HUES48 (cell line): Measurements from ENCODE around the gene ZBTB18.

Experiments used
- H3K27ac ChIP-seq: one replicate; pipeline ENCODE4 v1.7.0; 2013; ENCODE audit warnings: low read depth, low read length, inconsistent platforms
- H3K27me3 ChIP-seq: 2 replicates; pipeline ENCODE4 v1.6.1; 2013; ENCODE audit warnings: mild to moderate bottlenecking, low read length; ENCODE audit not compliant: control insufficient read depth, insufficient read depth
- H3K36me3 ChIP-seq: 2 replicates; pipeline ENCODE4 v1.6.1; 2013; ENCODE audit warnings: low read length; ENCODE audit not compliant: control insufficient read depth, insufficient read depth
- H3K4me1 ChIP-seq: 2 replicates; pipeline ENCODE4 v1.6.1; 2013; ENCODE audit warnings: mild to moderate bottlenecking, low read length; ENCODE audit not compliant: control insufficient read depth, insufficient read depth
- H3K4me3 ChIP-seq: 2 replicates; pipeline ENCODE4 v1.5.1; 2013; ENCODE audit warnings: mild to moderate bottlenecking, low read depth, low read length
- H3K9ac ChIP-seq: 2 replicates; pipeline ENCODE4 v1.6.1; 2013; ENCODE audit warnings: mild to moderate bottlenecking, low read depth, low read length, moderate library complexity
- H3K9me3 ChIP-seq: 2 replicates; pipeline ENCODE4 v1.6.1; 2013; ENCODE audit warnings: low read length; ENCODE audit not compliant: control insufficient read depth, insufficient read depth

The ZBTB18 gene

DNA sequence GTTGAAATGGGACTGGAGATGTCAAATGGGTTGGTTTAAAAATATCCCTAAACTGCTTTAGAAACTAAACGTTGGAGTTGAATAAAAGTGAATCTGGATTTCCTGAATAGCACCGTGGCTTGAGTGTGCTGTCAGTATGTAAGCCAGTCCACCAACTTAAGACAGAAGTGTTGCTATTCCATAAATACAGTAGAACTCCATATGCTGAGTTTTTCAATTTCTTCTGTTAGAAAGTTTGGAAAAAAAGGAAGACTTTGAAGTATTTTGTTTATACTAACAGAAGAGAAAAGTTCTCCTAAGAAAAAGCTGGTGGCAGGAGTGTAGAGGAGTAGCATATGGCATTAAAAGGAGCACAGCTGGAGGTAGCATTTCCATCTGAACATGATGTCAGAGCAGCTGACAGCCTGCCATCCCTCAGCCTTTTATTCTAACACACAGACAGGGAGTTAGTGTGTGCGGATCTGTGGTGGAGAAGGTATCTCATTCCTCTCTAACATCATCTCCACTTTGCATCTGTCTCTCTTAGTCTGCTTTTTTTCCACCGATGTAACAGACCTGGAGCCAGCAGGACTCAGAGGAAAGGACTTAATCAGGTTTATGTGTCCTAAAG, at the start of gene ZBTB18:
Gene ZBTB18, plus strand, starts transcription at position 449 of the 610 bp plus-strand sequence. Its CDS starts 149 bp downstream, at position 598.
- no peak within 1 kb of the TSS for H3K9ac ChIP-seq
- H3K27ac ChIP-seq = no peak within 1 kb of the TSS
- H3K4me3 ChIP-seq = peak within 1 kb of the TSS; percentile 74
- H3K9me3 ChIP-seq = no peaks in the 10 kb centered on the region
- H3K27me3 ChIP-seq = peaks cover 21% of the 10 kb centered on the region
- H3K4me1 ChIP-seq = peaks cover 36% of the 10 kb centered on the region
- peaks cover 23% of the 10 kb centered on the region for H3K36me3 ChIP-seq

DNA sequence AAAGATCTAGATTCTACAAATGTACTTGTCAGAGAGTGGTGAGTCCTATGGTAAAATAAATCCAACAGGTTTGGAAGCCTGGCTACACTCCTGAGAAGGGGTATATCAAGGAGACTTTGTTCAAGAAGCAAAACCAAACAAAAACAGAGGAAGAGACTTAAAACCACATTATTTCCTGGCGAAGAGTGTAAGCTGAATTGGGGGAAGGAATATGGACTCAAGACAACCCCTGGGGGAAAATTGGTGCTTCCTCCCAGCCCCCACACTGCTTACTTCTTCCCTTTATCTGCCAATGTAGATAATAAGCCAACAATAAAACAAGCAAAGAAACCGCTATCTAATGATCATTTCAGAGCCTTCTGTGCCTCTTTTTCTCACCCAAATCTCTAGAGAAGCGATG, 48.4 kb upstream of the ZBTB18 start:
- no peaks in the 10 kb centered on the region for H3K36me3 ChIP-seq
- H3K4me1 ChIP-seq = no peaks in the 10 kb centered on the region
- H3K27me3 ChIP-seq = no peaks in the 10 kb centered on the region
- H3K4me3 ChIP-seq = no peak overlapping the region
- H3K9ac ChIP-seq = no peak overlapping the region
- H3K9me3 ChIP-seq = no peaks in the 10 kb centered on the region
- no peak overlapping the region for H3K27ac ChIP-seq

DNA sequence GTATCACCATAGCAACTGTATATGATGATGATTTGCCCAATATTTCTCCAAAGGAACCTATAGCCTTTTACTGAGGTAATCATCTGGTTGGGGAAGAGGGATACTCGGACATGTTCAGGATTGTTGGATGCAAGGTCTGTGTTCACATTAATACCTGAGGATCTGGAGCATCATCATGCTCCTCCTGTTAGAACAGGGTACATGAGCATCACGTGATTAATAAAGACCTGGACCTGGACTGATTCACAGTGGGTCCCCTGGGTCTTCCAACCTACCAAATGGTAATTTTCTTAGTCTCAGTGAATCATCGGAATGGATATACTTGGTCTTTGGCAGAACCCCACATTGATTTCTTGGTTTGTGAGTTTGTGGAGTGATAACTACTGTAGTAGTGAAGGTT, 45.6 kb upstream of the ZBTB18 start:
- peaks cover 2% of the 10 kb centered on the region; the same call in 1 of the 2 replicates for H3K4me1 ChIP-seq
- no peak overlapping the region for H3K4me3 ChIP-seq
- no peaks in the 10 kb centered on the region for H3K9me3 ChIP-seq
- no peaks in the 10 kb centered on the region for H3K36me3 ChIP-seq
- H3K9ac ChIP-seq = no peak overlapping the region
- H3K27me3 ChIP-seq = no peaks in the 10 kb centered on the region
- H3K27ac ChIP-seq = no peak overlapping the region

DNA sequence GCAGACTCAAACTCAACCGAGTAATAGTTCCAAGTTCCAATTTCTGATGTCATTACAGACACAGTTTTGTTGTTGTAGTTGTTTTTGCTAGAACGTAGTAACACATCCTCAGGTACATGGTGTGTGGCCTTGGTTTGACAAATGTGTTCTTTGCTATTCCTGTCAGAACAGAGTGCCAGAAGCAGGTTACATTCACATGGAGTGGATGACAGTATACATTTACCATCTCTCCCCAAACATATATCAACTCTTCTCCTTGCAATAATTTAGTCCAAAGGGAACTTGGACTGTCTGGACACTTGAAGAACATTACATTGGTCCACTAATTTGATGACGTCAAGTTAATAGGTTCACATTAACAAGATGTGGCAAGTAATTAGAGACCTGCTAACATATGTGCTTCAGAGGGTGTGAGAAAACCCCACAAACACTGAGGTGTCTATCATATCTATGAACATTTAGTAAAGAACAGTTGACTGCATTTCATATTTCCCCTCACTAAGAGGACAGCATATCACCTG, 44.6 kb upstream of the ZBTB18 start:
- H3K4me3 ChIP-seq = no peak overlapping the region
- H3K27me3 ChIP-seq = no peaks in the 10 kb centered on the region
- no peaks in the 10 kb centered on the region for H3K36me3 ChIP-seq
- no peak overlapping the region for H3K27ac ChIP-seq
- no peak overlapping the region for H3K9ac ChIP-seq
- peaks cover 11% of the 10 kb centered on the region for H3K4me1 ChIP-seq
- H3K9me3 ChIP-seq = no peaks in the 10 kb centered on the region

DNA sequence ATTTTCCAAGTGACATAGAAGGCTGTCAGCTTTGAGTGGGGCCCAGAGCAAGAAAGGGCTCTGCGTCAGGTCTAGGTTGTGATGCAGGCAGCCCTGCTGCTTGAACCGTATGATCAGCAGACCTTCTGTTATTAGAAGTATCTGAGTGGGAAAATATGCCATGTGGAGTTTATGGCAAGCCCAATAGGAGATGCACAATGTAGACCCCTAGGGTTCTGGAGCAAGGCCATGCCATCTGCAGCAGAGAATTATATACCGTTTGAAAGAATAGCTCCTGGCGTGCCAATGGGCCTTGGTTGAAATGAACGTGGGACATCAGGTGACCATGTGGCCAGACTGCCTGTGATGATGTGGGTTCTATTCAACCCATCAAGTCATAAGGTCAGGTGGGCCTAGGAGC, 44.1 kb upstream of the ZBTB18 start:
- Histone ChIP-seq H3K4me1 (peaks cover 15% of the 10 kb centered on the region), H3K27me3 (no peaks in the 10 kb centered on the region), H3K4me3 (no peak overlapping the region), H3K36me3 (no peaks in the 10 kb centered on the region), H3K9me3 (no peaks in the 10 kb centered on the region), H3K27ac (no peak overlapping the region), H3K9ac (no peak overlapping the region)

DNA sequence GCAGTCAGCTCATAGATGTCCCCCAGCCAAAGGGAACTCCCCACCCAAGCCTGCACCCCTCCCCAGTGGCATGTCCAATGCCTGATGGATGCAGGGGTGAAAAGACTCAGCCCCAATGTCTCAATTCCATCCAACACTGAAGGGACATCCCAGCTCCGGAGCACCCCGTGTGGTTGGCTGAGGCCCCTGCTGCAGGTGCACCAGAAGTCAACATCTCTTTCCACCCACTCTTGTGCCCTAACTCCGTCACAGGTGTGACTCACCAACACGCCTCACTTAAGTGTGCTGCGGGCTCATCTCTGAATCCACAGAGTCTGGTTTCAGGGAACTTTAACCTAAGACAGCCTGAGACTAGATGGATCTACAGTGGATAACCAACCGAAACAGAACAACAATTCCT, 40.9 kb upstream of the ZBTB18 start:
- no peaks in the 10 kb centered on the region for H3K9me3 ChIP-seq
- H3K9ac ChIP-seq = no peak overlapping the region
- H3K27me3 ChIP-seq = peaks cover 3% of the 10 kb centered on the region; the same call in 1 of the 2 replicates
- no peak overlapping the region for H3K27ac ChIP-seq
- H3K36me3 ChIP-seq = no peaks in the 10 kb centered on the region
- H3K4me1 ChIP-seq = peaks cover 23% of the 10 kb centered on the region
- no peak overlapping the region for H3K4me3 ChIP-seq

DNA sequence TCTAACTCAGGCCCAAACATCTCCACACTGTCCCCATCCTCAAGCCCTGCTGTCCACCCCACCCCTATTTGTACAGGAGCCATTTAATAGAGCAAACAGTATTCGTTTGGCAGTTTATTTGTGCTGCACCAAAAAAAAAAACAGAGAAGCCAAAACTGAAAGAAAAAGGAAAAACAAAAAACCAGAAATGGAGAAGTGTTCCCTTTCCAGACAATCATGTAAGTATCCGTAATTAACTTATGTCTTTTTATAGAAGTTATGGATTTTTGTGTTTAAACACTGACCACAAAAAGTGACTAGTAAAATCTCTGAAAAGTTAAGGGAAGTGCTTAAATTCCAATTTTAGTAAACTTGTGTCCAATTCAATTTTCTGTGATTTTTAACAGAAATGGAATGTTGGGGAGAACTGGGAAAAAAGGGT, 40.4 kb upstream of the ZBTB18 start:
- no peak overlapping the region for H3K27ac ChIP-seq

DNA sequence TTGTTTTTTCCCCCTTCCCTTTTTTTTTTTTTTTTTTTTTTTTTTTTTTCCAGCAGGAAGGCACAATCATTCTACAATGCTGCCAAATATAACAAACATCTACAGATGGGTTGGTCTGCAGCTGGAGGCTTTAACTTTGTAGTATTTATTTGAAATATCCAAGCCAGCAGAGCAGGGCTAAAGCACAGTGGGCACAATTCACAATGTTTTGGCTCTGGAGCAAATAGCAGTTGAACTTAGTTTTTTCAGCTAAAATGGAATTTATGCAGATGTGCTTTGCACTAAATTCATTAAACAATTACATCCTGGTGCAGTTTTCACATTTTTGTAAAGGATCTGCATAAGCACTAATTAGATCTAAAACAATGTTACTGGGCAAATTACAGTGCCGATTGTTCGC, 39.8 kb upstream of the ZBTB18 start:
- H3K4me1 ChIP-seq = peaks cover 23% of the 10 kb centered on the region
- H3K9me3 ChIP-seq = no peaks in the 10 kb centered on the region
- peaks cover 3% of the 10 kb centered on the region; the same call in 1 of the 2 replicates for H3K27me3 ChIP-seq
- H3K9ac ChIP-seq = no peak overlapping the region
- H3K4me3 ChIP-seq = peak overlapping the region; percentile 4; the same call in 1 of the 2 replicates
- H3K36me3 ChIP-seq = no peaks in the 10 kb centered on the region
- H3K27ac ChIP-seq = peak overlapping the region; percentile 48

More for the DNA sequence above, 40.4 kb upstream of the ZBTB18 start:
- no peaks in the 10 kb centered on the region for H3K36me3 ChIP-seq
- no peak overlapping the region for H3K9ac ChIP-seq
- peaks cover 3% of the 10 kb centered on the region; the same call in 1 of the 2 replicates for H3K27me3 ChIP-seq
- no peak overlapping the region for H3K4me3 ChIP-seq
- no peaks in the 10 kb centered on the region for H3K9me3 ChIP-seq
- peaks cover 23% of the 10 kb centered on the region for H3K4me1 ChIP-seq

DNA sequence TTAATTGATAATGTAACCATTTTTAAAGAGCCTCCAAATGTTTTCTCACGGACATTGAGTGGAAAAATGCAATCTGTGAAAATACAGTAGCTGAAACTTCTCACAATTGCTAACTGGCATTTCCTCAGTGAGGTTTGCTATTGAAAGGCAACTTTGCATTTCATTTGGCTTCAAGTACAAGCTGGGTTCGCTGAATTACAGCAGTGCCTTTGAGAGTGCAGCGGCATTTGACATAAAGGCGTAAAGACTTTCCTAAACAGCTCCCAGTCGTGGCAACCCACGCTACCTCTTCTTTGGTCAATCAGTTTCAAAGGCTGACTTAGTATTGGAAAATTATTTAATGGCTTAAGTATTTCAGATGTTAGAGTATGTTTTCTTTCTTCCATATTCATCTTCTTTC, 39.3 kb upstream of the ZBTB18 start:
- peak overlapping the region; percentile 4; the same call in 1 of the 2 replicates for H3K4me3 ChIP-seq
- no peaks in the 10 kb centered on the region for H3K36me3 ChIP-seq
- peaks cover 23% of the 10 kb centered on the region for H3K4me1 ChIP-seq
- peaks cover 3% of the 10 kb centered on the region; the same call in 1 of the 2 replicates for H3K27me3 ChIP-seq
- H3K9ac ChIP-seq = no peak overlapping the region
- no peaks in the 10 kb centered on the region for H3K9me3 ChIP-seq
- peak overlapping the region; percentile 48 for H3K27ac ChIP-seq

DNA sequence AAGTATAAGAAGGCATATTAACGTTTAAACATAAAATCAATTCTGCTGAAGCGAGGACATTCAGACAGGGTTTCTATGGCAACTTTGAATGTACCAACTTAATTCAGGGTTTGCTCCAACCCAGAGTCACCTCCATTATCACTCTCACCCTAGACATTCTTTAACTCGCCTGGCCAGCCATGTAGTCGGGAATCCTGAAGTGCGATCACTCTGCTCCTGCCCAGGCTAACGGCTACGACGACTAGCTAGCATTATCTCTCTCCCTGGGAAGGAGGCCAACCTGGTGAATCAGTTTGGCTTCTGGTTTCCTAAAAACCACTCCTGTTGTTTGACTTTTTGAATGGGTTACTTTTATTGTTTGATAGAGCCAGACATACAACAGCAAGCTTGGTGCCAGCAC, 38.9 kb upstream of the ZBTB18 start:
- Histone ChIP-seq H3K9me3 (no peaks in the 10 kb centered on the region), H3K36me3 (no peaks in the 10 kb centered on the region), H3K27ac (no peak overlapping the region), H3K4me1 (peaks cover 23% of the 10 kb centered on the region), H3K9ac (no peak overlapping the region), H3K27me3 (peaks cover 3% of the 10 kb centered on the region; the same call in 1 of the 2 replicates), H3K4me3 (peak overlapping the region; percentile 4; the same call in 1 of the 2 replicates)

DNA sequence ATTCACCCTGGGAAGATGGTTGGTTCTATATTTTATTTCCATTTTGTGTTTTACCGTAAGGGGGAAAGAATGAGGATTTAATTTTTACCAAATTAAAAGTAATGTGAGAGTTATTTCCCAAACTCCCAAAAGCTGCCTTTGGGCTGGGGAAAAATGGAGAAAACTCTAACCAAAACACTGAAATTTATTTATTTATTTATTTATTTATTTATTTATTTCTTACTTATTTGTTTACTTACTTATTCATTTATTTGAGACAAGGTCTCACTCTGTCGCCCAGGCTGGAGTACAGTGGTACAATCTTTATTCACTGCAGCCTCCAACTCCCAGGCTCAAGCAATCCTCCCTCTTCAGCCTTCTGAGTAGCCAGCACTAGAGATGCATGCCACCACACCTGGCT, 38.0 kb upstream of the ZBTB18 start:
- Histone ChIP-seq H3K27ac (no peak overlapping the region), H3K27me3 (peaks cover 3% of the 10 kb centered on the region; the same call in 1 of the 2 replicates), H3K9ac (no peak overlapping the region), H3K9me3 (no peaks in the 10 kb centered on the region), H3K36me3 (no peaks in the 10 kb centered on the region), H3K4me1 (peaks cover 23% of the 10 kb centered on the region), H3K4me3 (no peak overlapping the region)
